GM10847 (cell line): ENCODE data around the gene STAB1.

Source experiments
- POLR2A ChIP-seq: IDR thresholded peaks from 2 replicates; pipeline ENCODE4 v1.6.1; 2011; ENCODE audit not compliant: insufficient read length; ENCODE audit errors: extremely low read depth

Gene STAB1

GRCh38 chr3:52536369-52537164 is 41.4 kb downstream of the STAB1 start, which contains the start of gene UQCC5:
Gene UQCC5, plus strand, starts transcription at chr3:52536605. Its CDS starts 151 bp downstream, at chr3:52536756.
- TF ChIP-seq POLR2A = peak; percentile 98

GRCh38 chr3:52537165-52537620 is 42.1 kb downstream of the STAB1 start:
- TF ChIP-seq POLR2A = no peak

- no peak for TF ChIP-seq POLR2A
Observed at GRCh38 chr3:52537726-52538421, 42.7 kb downstream of the STAB1 start.

GRCh38 chr3:52539010-52539653 is 44.0 kb downstream of the STAB1 start:
- no peak for TF ChIP-seq POLR2A

- TF ChIP-seq POLR2A = no peak
Observed at GRCh38 chr3:52541050-52541449, 45.9 kb downstream of the STAB1 start.

GRCh38 chr3:52544937-52545336 is 49.8 kb downstream of the STAB1 start:
- no peak for TF ChIP-seq POLR2A

- no peak for TF ChIP-seq POLR2A
Observed at GRCh38 chr3:52546111-52546901, 51.2 kb downstream of the STAB1 start.

- TF ChIP-seq POLR2A = no peak
Observed at GRCh38 chr3:52547143-52547542, 52.0 kb downstream of the STAB1 start.

GRCh38 chr3:52551118-52551517 is 56.0 kb downstream of the STAB1 start:
- TF ChIP-seq POLR2A = no peak

- TF ChIP-seq POLR2A = no peak
Observed at GRCh38 chr3:52552089-52552488, 57.0 kb downstream of the STAB1 start.

GRCh38 chr3:52554026-52554755 is 59.1 kb downstream of the STAB1 start:
- TF ChIP-seq POLR2A = no peak

GRCh38 chr3:52555056-52555455 is 59.9 kb downstream of the STAB1 start:
- TF ChIP-seq POLR2A = no peak

GRCh38 chr3:52557011-52557960 is 62.1 kb downstream of the STAB1 start:
- no peak for TF ChIP-seq POLR2A
